HEK293 (cell line): ENCODE results near the gene SMKR1.

Source experiments
- KLF17 ChIP-seq: fragments of 450-650 bp; formaldehyde crosslinking; IDR thresholded peaks from 2 replicates; pipeline ENCODE4 v1.5.1; 2016; ENCODE audit warnings: missing biosample characterization, missing genetic modification characterization
- SALL2 ChIP-seq: fragments of 450-650 bp; formaldehyde crosslinking; IDR thresholded peaks from 2 replicates; pipeline ENCODE4 v1.5.0; 2017; ENCODE audit warnings: missing biosample characterization, mild to moderate bottlenecking, missing genetic modification characterization, borderline replicate concordance
- SCRT2 ChIP-seq: fragments of 450-650 bp; formaldehyde crosslinking; IDR thresholded peaks from 2 replicates; pipeline ENCODE4 v1.5.1; 2016; ENCODE audit warnings: missing biosample characterization, missing genetic modification characterization
- ZBTB10 ChIP-seq: fragments of 450-650 bp; formaldehyde crosslinking; IDR thresholded peaks from 2 replicates; pipeline ENCODE4 v1.5.1; 2016; ENCODE audit warnings: missing biosample characterization, missing genetic modification characterization
- ZBTB20 ChIP-seq: fragments of 450-650 bp; formaldehyde crosslinking; IDR thresholded peaks from 2 replicates; pipeline ENCODE4 v1.5.1; 2016; ENCODE audit warnings: missing biosample characterization, missing genetic modification characterization
- ZBTB6 ChIP-seq: fragments of 450-650 bp; formaldehyde crosslinking; IDR thresholded peaks from 2 replicates; pipeline ENCODE4 v1.5.1; 2017; ENCODE audit warnings: missing biosample characterization, missing genetic modification characterization
- ZBTB8A ChIP-seq: fragments of 450-650 bp; formaldehyde crosslinking; IDR thresholded peaks from 2 replicates; pipeline ENCODE4 v1.5.1; 2016; ENCODE audit warnings: missing biosample characterization, missing genetic modification characterization
- ZFHX2 ChIP-seq: fragments of 450-650 bp; formaldehyde crosslinking; conservative IDR thresholded peaks from 2 replicates; pipeline ENCODE4 v1.5.1; 2016; ENCODE audit warnings: missing biosample characterization, missing genetic modification characterization
- ZFP41 ChIP-seq: fragments of 450-650 bp; formaldehyde crosslinking; IDR thresholded peaks from 2 replicates; pipeline ENCODE4 v1.5.1; 2016; ENCODE audit warnings: missing biosample characterization, missing genetic modification characterization, borderline replicate concordance
- ZNF16 ChIP-seq: fragments of 450-650 bp; formaldehyde crosslinking; IDR thresholded peaks from 2 replicates; pipeline ENCODE4 v1.5.1; 2016; ENCODE audit warnings: low read depth, missing biosample characterization, missing genetic modification characterization
- ZNF366 ChIP-seq: fragments of 450-650 bp; formaldehyde crosslinking; conservative IDR thresholded peaks from 2 replicates; pipeline ENCODE4 v1.5.1; 2016; ENCODE audit warnings: missing biosample characterization, missing genetic modification characterization
- ZNF37A ChIP-seq: fragments of 450-650 bp; IDR thresholded peaks from 2 replicates; pipeline ENCODE4 v1.5.1; 2018; ENCODE audit warnings: missing biosample characterization, missing genetic modification characterization
- ZNF394 ChIP-seq: fragments of 450-650 bp; formaldehyde crosslinking; IDR thresholded peaks from 2 replicates; pipeline ENCODE4 v1.5.1; 2016; ENCODE audit warnings: missing biosample characterization, missing genetic modification characterization, mild to moderate bottlenecking, moderate library complexity, borderline replicate concordance
- ZNF433 ChIP-seq: fragments of 450-650 bp; formaldehyde crosslinking; IDR thresholded peaks from 2 replicates; pipeline ENCODE4 v1.5.1; 2016; ENCODE audit warnings: missing biosample characterization, missing genetic modification characterization, low read depth
- ZNF596 ChIP-seq: fragments of 450-650 bp; IDR thresholded peaks from 2 replicates; pipeline ENCODE4 v1.5.0; 2018; ENCODE audit warnings: missing biosample characterization, mild to moderate bottlenecking, missing genetic modification characterization, moderate library complexity
- ZNF629 ChIP-seq: fragments of 450-650 bp; formaldehyde crosslinking; IDR thresholded peaks from 2 replicates; pipeline ENCODE4 v1.5.1; 2017; ENCODE audit warnings: missing biosample characterization, missing genetic modification characterization
- ZNF707 ChIP-seq: fragments of 450-650 bp; formaldehyde crosslinking; IDR thresholded peaks from 2 replicates; pipeline ENCODE4 v1.5.1; 2016; ENCODE audit warnings: missing biosample characterization, missing genetic modification characterization
- ZNF768 ChIP-seq: fragments of 450-650 bp; formaldehyde crosslinking; IDR thresholded peaks from 2 replicates; pipeline ENCODE4 v1.5.1; 2018; ENCODE audit warnings: missing biosample characterization, mild to moderate bottlenecking, missing genetic modification characterization
- ZNF776 ChIP-seq: fragments of 450-650 bp; formaldehyde crosslinking; IDR thresholded peaks from 2 replicates; pipeline ENCODE4 v1.5.0; 2017; ENCODE audit warnings: missing biosample characterization, missing genetic modification characterization, borderline replicate concordance
- ZSCAN18 ChIP-seq: fragments of 450-650 bp; formaldehyde crosslinking; IDR thresholded peaks from 2 replicates; pipeline ENCODE4 v1.5.1; 2016; ENCODE audit warnings: missing biosample characterization, missing genetic modification characterization
- TF ChIP-seq, protein P1 (sequence below): fragments of 450-650 bp; formaldehyde crosslinking; IDR thresholded peaks from 2 replicates; pipeline ENCODE4 v1.5.1; 2017; ENCODE audit warnings: missing biosample characterization, mild to moderate bottlenecking, missing genetic modification characterization, moderate library complexity
- TF ChIP-seq, protein P2 (sequence below): fragments of 450-650 bp; formaldehyde crosslinking; IDR thresholded peaks from 2 replicates; pipeline ENCODE4 v1.5.1; 2016; ENCODE audit warnings: missing biosample characterization, missing genetic modification characterization

Gene SMKR1

DNA sequence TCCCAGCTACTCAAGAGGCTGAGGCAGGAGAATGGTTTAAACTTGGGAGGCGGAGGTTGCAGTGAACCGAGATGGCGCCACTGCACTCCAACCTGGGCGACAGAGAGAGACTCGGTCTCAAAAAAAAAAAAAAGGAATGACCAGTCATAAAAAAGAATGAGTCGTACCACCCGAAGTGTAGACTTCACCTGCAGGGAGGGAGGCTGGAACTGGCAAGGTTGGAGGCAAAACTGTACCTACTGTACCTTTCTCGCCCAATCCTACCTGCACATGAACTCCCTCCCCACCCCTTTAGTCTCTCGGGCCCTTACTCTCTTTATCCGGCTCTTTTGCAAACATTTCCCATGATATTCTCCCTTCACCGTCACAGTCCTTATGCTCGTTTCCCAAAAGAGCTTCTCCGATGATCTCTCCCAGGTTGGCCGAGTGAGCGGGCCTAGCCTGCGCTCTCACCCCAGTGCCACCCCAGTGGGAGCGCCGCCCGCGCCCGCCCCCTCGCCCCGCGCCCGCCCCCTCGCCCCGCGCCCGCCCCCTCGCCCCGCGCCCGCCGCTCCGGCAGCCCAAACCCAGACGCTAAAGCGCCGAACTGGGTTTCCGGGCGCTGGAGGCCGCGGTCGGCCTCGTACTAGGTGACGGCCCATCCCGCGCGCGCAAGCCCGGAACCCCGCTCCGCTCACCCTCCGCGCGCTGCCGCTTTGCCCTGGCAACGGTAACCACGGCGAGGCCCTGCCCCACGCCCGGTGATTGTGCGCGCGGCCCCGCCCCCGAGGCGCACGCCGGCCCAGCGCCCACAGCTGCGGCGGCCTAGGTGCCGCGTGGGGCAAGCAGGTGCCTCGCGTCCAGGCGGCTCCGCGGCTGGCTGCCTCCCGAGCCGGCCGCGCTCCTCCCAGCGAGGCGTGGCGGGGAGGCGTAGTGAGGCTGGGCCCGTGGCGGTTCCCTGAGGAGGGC, at the start of gene SMKR1 (continued):
- no peak for TF ChIP-seq ZNF707 (tag by site-specific recombination)
- TF ChIP-seq, protein P1, sequence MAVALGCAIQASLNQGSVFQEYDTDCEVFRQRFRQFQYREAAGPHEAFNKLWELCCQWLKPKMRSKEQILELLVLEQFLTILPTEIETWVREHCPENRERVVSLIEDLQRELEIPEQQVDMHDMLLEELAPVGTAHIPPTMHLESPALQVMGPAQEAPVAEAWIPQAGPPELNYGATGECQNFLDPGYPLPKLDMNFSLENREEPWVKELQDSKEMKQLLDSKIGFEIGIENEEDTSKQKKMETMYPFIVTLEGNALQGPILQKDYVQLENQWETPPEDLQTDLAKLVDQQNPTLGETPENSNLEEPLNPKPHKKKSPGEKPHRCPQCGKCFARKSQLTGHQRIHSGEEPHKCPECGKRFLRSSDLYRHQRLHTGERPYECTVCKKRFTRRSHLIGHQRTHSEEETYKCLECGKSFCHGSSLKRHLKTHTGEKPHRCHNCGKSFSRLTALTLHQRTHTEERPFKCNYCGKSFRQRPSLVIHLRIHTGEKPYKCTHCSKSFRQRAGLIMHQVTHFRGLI, result no peak
- 0 out of 2 replicates have a peak, but pooled peaks have one; percentile 13 for TF ChIP-seq ZBTB8A (tag by site-specific recombination)
- TF ChIP-seq ZNF16 (tag by site-specific recombination), result no peak
- no peak for TF ChIP-seq ZNF776 (tag by site-specific recombination)
- TF ChIP-seq KLF17, result no peak
- no peak; the same call in 1 of the 2 replicates for TF ChIP-seq ZBTB20 (tag by site-specific recombination)
- TF ChIP-seq ZFHX2 (tag by site-specific recombination), result peak; percentile 38; the same call in 1 of the 2 replicates
- TF ChIP-seq ZBTB10 (tag by site-specific recombination), result no peak
- TF ChIP-seq SCRT2 (tag by site-specific recombination), result no peak
- TF ChIP-seq, protein P2, sequence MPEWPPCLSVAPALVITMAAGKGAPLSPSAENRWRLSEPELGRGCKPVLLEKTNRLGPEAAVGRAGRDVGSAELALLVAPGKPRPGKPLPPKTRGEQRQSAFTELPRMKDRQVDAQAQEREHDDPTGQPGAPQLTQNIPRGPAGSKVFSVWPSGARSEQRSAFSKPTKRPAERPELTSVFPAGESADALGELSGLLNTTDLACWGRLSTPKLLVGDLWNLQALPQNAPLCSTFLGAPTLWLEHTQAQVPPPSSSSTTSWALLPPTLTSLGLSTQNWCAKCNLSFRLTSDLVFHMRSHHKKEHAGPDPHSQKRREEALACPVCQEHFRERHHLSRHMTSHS (tag by site-specific recombination), result no peak
- no peak for TF ChIP-seq ZNF37A (tag by site-specific recombination)
- no peak for TF ChIP-seq ZNF768 (tag by site-specific recombination)
- no peak for TF ChIP-seq ZNF433
- TF ChIP-seq ZNF596 (tag by site-specific recombination), result no peak
- TF ChIP-seq ZBTB6 (tag by site-specific recombination), result peak; percentile 33; the same call in 1 of the 2 replicates
- no peak for TF ChIP-seq ZSCAN18 (tag by site-specific recombination)
- TF ChIP-seq SALL2 (tag by site-specific recombination), result no peak
- no peak for TF ChIP-seq ZNF394 (tag by site-specific recombination)
- TF ChIP-seq ZFP41 (tag by site-specific recombination), result no peak
- no peak for TF ChIP-seq ZNF366 (tag by site-specific recombination)
- TF ChIP-seq ZNF629 (tag by site-specific recombination), result no peak
